ENCODE measurements around the gene YAE1.
"Not testable (repeated sequence)": the region's sequence is repeated elsewhere in the genome, so short reads cannot be mapped to it uniquely, and the experiment has no call there.

YAE1 gene

GRCh38 chr7:39566023-39566921 is at the start of gene YAE1:
YAE1 (plus strand) TSS chr7:39566404; CDS start chr7:39566419, 15 bp downstream.
- DNase-seq = peak; percentile 85

- DNase-seq = no peak
Measured at GRCh38 chr7:39516498-39516897, 49.7 kb upstream of the YAE1 start.

GRCh38 chr7:39517240-39517639 is 49.0 kb upstream of the YAE1 start:
- DNase-seq = no peak

- no peak for DNase-seq
Measured at GRCh38 chr7:39525926-39526325, 40.3 kb upstream of the YAE1 start.

- DNase-seq = no peak
Measured at GRCh38 chr7:39526666-39527065, 39.5 kb upstream of the YAE1 start.

- no peak for DNase-seq
Measured at GRCh38 chr7:39527296-39527695, 38.9 kb upstream of the YAE1 start.

GRCh38 chr7:39527951-39528350 is 38.3 kb upstream of the YAE1 start:
- no peak for DNase-seq

GRCh38 chr7:39528849-39529248 is 37.4 kb upstream of the YAE1 start:
- DNase-seq = no peak

- DNase-seq = no peak
Measured at GRCh38 chr7:39529582-39529981, 36.6 kb upstream of the YAE1 start.

GRCh38 chr7:39530971-39531370 is 35.2 kb upstream of the YAE1 start:
- no peak for DNase-seq

GRCh38 chr7:39531818-39532217 is 34.4 kb upstream of the YAE1 start:
- no peak for DNase-seq

GRCh38 chr7:39532832-39533231 is 33.4 kb upstream of the YAE1 start:
- no peak for DNase-seq

GRCh38 chr7:39534599-39534998 is 31.6 kb upstream of the YAE1 start:
- no peak for DNase-seq

GRCh38 chr7:39535064-39535463 is 31.1 kb upstream of the YAE1 start:
- DNase-seq = no peak

GRCh38 chr7:39535720-39536119 is 30.5 kb upstream of the YAE1 start:
- DNase-seq = no peak

GRCh38 chr7:39536951-39537350 is 29.3 kb upstream of the YAE1 start:
- no peak for DNase-seq

- no peak for DNase-seq
Measured at GRCh38 chr7:39539816-39540215, 26.4 kb upstream of the YAE1 start.

GRCh38 chr7:39540320-39540719 is 25.9 kb upstream of the YAE1 start:
- no peak for DNase-seq

GRCh38 chr7:39541511-39541910 is 24.7 kb upstream of the YAE1 start:
- no peak for DNase-seq

- not testable (repeated sequence) for DNase-seq
Measured at GRCh38 chr7:39544774-39545173, 21.4 kb upstream of the YAE1 start.

- DNase-seq = no peak
Measured at GRCh38 chr7:39547336-39547735, 18.9 kb upstream of the YAE1 start.

- no peak for DNase-seq
Measured at GRCh38 chr7:39550411-39550810, 15.8 kb upstream of the YAE1 start.

GRCh38 chr7:39553436-39553835 is 12.8 kb upstream of the YAE1 start:
- no peak for DNase-seq

- no peak for DNase-seq
Measured at GRCh38 chr7:39554583-39555165, 11.5 kb upstream of the YAE1 start.

- DNase-seq = no peak
Measured at GRCh38 chr7:39557222-39557621, 9.0 kb upstream of the YAE1 start.
